Liver (tissue), 9 donors: Measurements from ENCODE around the gene ENAM. TPM values are rescaled to one million over a fixed set of nuclear protein-coding genes. Genes with fewer than 3 reads are reported as not detected.

Source experiments
- DNase-seq: peaks from one replicate; pipeline ENCODE4 v3.0.0-alpha.2; 2017; ENCODE audit warnings: low spot score
- H3K27ac ChIP-seq, 2 donors: one replicate each; pipeline ENCODE4 v1.7.0; 2013; ENCODE audit warnings: inconsistent platforms in 2 of 2, low read length in 2 of 2, control low read depth in 1 of 2, low read depth in 1 of 2, mild to moderate bottlenecking in 1 of 2
- H3K27me3 ChIP-seq, 4 donors: one replicate each; pipeline versions ENCODE4 v1.6.1 to v1.7.0; 2013; ENCODE audit warnings: low read length in 3 of 4, inconsistent platforms in 1 of 4, mild to moderate bottlenecking in 1 of 4, moderate library complexity in 1 of 4; ENCODE audit not compliant: control insufficient read depth in 4 of 4, insufficient read depth in 4 of 4
- H3K36me3 ChIP-seq, 4 donors: one replicate each; pipeline versions ENCODE4 v1.6.1 to v1.7.0; 2013; ENCODE audit warnings: low read length in 3 of 4, mild to moderate bottlenecking in 3 of 4, low read depth in 1 of 4, moderate library complexity in 1 of 4; ENCODE audit not compliant: control insufficient read depth in 4 of 4, insufficient read depth in 3 of 4
- H3K4me1 ChIP-seq, 4 donors: one replicate each; pipeline versions ENCODE4 v1.6.1 to v1.7.0; 2013; ENCODE audit warnings: low read length in 3 of 4, mild to moderate bottlenecking in 3 of 4, moderate library complexity in 1 of 4; ENCODE audit not compliant: control insufficient read depth in 4 of 4, insufficient read depth in 4 of 4
- H3K4me3 ChIP-seq, 3 donors: one replicate each; pipeline versions ENCODE4 v1.6.1 to v1.7.0; 2013; ENCODE audit warnings: low read length in 3 of 3, control low read depth in 1 of 3, low read depth in 1 of 3, mild to moderate bottlenecking in 1 of 3
- H3K9ac ChIP-seq, 2 donors: one replicate each; pipeline ENCODE4 v1.7.0; 2013; ENCODE audit warnings: low read length in 2 of 2, mild to moderate bottlenecking in 2 of 2, moderate library complexity in 2 of 2, control low read depth in 1 of 2, low read depth in 1 of 2
- H3K9me3 ChIP-seq, 4 donors: one replicate each; pipeline versions ENCODE4 v1.6.1 to v1.7.0; 2013; ENCODE audit warnings: low read length in 3 of 4; ENCODE audit not compliant: control insufficient read depth in 4 of 4
- ATF3 ChIP-seq: IDR thresholded peaks from 2 replicates; pipeline ENCODE4 v1.6.1; 2016; ENCODE audit warnings: antibody characterized with exemption
- CTCF ChIP-seq: fragments of 150-350 bp; IDR thresholded peaks from 2 replicates; pipeline ENCODE4 v1.5.1; 2017; ENCODE audit warnings: improper control_type of control experiment, low read depth, low read length; ENCODE audit not compliant: missing input control
- EGR1 ChIP-seq, 2 donors: IDR thresholded peaks; 2 replicates each; pipeline ENCODE4 v1.6.1; 2016 to 2018; ENCODE audit warnings: antibody characterized with exemption in 2 of 2, low read depth in 2 of 2
- FOXA1 ChIP-seq: IDR thresholded peaks from 2 replicates; pipeline ENCODE4 v1.6.1; 2016; ENCODE audit warnings: antibody characterized with exemption
- FOXA2 ChIP-seq: IDR thresholded peaks from 2 replicates; pipeline ENCODE4 v1.6.1; 2016; ENCODE audit warnings: antibody characterized with exemption
- GABPA ChIP-seq, 2 donors: IDR thresholded peaks in 1 of 2; conservative IDR thresholded peaks in 1 of 2; 2 replicates each; pipeline ENCODE4 v1.6.1; 2016; ENCODE audit warnings: antibody characterized with exemption in 2 of 2, mild to moderate bottlenecking in 1 of 2, moderate library complexity in 1 of 2
- HNF4A ChIP-seq, 2 donors: conservative IDR thresholded peaks; 2 replicates each; pipeline ENCODE4 v1.6.1; 2016; ENCODE audit warnings: antibody characterized with exemption in 2 of 2, mild to moderate bottlenecking in 2 of 2
- JUND ChIP-seq, 2 donors: IDR thresholded peaks; 2 replicates each; pipeline ENCODE4 v1.6.1; 2016; ENCODE audit warnings: antibody characterized with exemption in 2 of 2
- MAX ChIP-seq: IDR thresholded peaks from 2 replicates; pipeline ENCODE4 v1.6.1; 2016; ENCODE audit warnings: antibody characterized with exemption
- NR2F2 ChIP-seq: IDR thresholded peaks from 2 replicates; pipeline ENCODE4 v1.6.1; 2016; ENCODE audit warnings: antibody characterized with exemption
- RAD21 ChIP-seq, 2 donors: IDR thresholded peaks; 2 replicates each; pipeline ENCODE4 v1.6.1; 2016; ENCODE audit warnings: antibody characterized with exemption in 2 of 2, mild to moderate bottlenecking in 2 of 2
- RXRA ChIP-seq, 2 donors: IDR thresholded peaks; 2 replicates each; pipeline ENCODE4 v1.6.1; 2017 to 2018; ENCODE audit warnings: antibody characterized with exemption in 2 of 2, mild to moderate bottlenecking in 1 of 2
- SP1 ChIP-seq: IDR thresholded peaks from 2 replicates; pipeline ENCODE4 v1.6.1; 2018; ENCODE audit warnings: antibody characterized with exemption, mild to moderate bottlenecking
- TAF1 ChIP-seq: conservative IDR thresholded peaks from 2 replicates; pipeline ENCODE4 v1.6.1; 2016; ENCODE audit warnings: antibody characterized with exemption, mild to moderate bottlenecking
- ZBTB33 ChIP-seq: IDR thresholded peaks from 2 replicates; pipeline ENCODE4 v1.6.1; 2016; ENCODE audit warnings: antibody characterized with exemption
- WGBS: extraction: QIAGEN DNeasy Blood & Tissue Kit; methylation state at CpG from one replicate; pipeline ENCODE4 v1.1.7; 2013; 5-methylcytosine and 5-hydroxymethylcytosine counted together
- polyA plus RNA-seq, 2 donors: library from polyadenylated mRNA; stranded (reverse) in 1 of 2; unstranded in 1 of 2; fragments of 200-250 nt in 1 of 2; fragments of >200 nt in 1 of 2; fragmentation: Nextera tagmentation in 1 of 2; extraction: Ambion mirVana in 1 of 2; gene quantifications; one replicate each; pipeline versions ENCODE4 v1.2.1 to v1.2.3, GENCODE V29; 2013 to 2015
- total RNA-seq, 2 donors: library from RNA; depleted of rRNA; stranded (reverse); fragments of >200 nt; gene quantifications; one replicate each; pipeline ENCODE4 v1.2.3, GENCODE V29; 2014
- donor health status: healthy.
- donor health status: healthy.
- donor health status: healthy.
- donor health status: healthy.
- donor health status: healthy.

Gene ENAM
- total and polyA plus RNA-seq, 4 donors = 0.25 to 0.50 (median 0.28) TPM

GRCh38 chr4:70583952-70584834 lies 44.4 kb upstream of the ENAM start:
- DNase-seq = no peak
- Histone ChIP-seq H3K9me3 (no peaks in the 10 kb centered on the region), H3K9ac (no peak overlapping the region), H3K27me3 (no peaks in the 10 kb centered on the region), H3K36me3 (no peaks in the 10 kb centered on the region), H3K4me3 (no peak overlapping the region), H3K27ac (no peak overlapping the region), H3K4me1 (peaks cover 0 to 3% (median 0%) of the 10 kb centered on the region in 4 donors)
- TF ChIP-seq EGR1 (IDR thresholded peaks at IDR 0.05; ENCODE audit: low read depth in 2 of 2) (no peak), NR2F2 (no peak), JUND (IDR thresholded peaks at IDR 0.05) (peak; percentile 20 to 22), HNF4A (conservative IDR thresholded peaks at IDR 0.05) (peak in 1 of 2 donors; percentile 7)
- 56% methylated on average over 9 of the region's 9 CpGs for WGBS

- H3K9ac ChIP-seq = no peak overlapping the region
- no peaks in the 10 kb centered on the region for H3K27me3 ChIP-seq
- H3K4me1 ChIP-seq = peaks cover 0 to 3% (median 0%) of the 10 kb centered on the region in 4 donors
- H3K36me3 ChIP-seq = no peaks in the 10 kb centered on the region
- H3K27ac ChIP-seq = no peak overlapping the region
- DNase-seq = no peak
- TF ChIP-seq SP1 (no peak), TAF1 (no peak), JUND (IDR thresholded peaks at IDR 0.05) (no peak), NR2F2 (no peak), RXRA (IDR thresholded peaks at IDR 0.05) (no peak), FOXA2 (no peak), GABPA (IDR thresholded peaks at IDR 0.05 in 1 of 2, conservative IDR thresholded peaks at IDR 0.05 in 1 of 2) (no peak), CTCF (no peak), RAD21 (IDR thresholded peaks at IDR 0.05) (no peak), FOXA1 (no peak), HNF4A (conservative IDR thresholded peaks at IDR 0.05) (no peak), MAX (no peak), ZBTB33 (no peak), ATF3 (no peak)
- H3K9me3 ChIP-seq = no peaks in the 10 kb centered on the region
- no peak overlapping the region for H3K4me3 ChIP-seq
- WGBS = 63% methylated on average over 2 of the region's 2 CpGs
Observed at GRCh38 chr4:70586841-70587240, 41.7 kb upstream of the ENAM start.
